Endothelial cell (in vitro differentiated cells): Measurements from ENCODE around the gene DMD. TPM values are rescaled to one million over a fixed set of nuclear protein-coding genes. Genes with fewer than 3 reads are reported as not detected.

Experiments used
- DNase-seq: peaks from one replicate; pipeline ENCODE4 v3.0.0; 2021; ENCODE audit warnings: low spot score
- H3K27ac Mint-ChIP-seq: one replicate; pipeline ENCODE4 v1.8.0; 2021; ENCODE audit warnings: mixed read lengths, inconsistent platforms; ENCODE audit not compliant: unreplicated experiment
- H3K27me3 Mint-ChIP-seq: one replicate; pipeline ENCODE4 v1.8.0; 2021; ENCODE audit warnings: mild to moderate bottlenecking, moderate library complexity, mixed read lengths, inconsistent platforms; ENCODE audit not compliant: unreplicated experiment
- H3K36me3 Mint-ChIP-seq: one replicate; pipeline ENCODE4 v1.8.0; 2021; ENCODE audit warnings: mild to moderate bottlenecking, low read depth, mixed read lengths, inconsistent platforms; ENCODE audit not compliant: unreplicated experiment
- H3K4me1 Mint-ChIP-seq: one replicate; pipeline ENCODE4 v1.8.0; 2021; ENCODE audit warnings: mild to moderate bottlenecking, mixed read lengths, inconsistent platforms; ENCODE audit not compliant: unreplicated experiment
- H3K4me3 Mint-ChIP-seq: one replicate; pipeline ENCODE4 v1.8.0; 2021; ENCODE audit warnings: mild to moderate bottlenecking, mixed read lengths, inconsistent platforms; ENCODE audit not compliant: unreplicated experiment
- H3K9me3 Mint-ChIP-seq: one replicate; pipeline ENCODE4 v1.8.0; 2021; ENCODE audit warnings: mixed read lengths, inconsistent platforms; ENCODE audit not compliant: unreplicated experiment
- CTCF ChIP-seq: fragments of 200-600 bp; sonication (generic); IDR thresholded peaks from one replicate; pipeline ENCODE4 v1.5.0; 2021; ENCODE audit warnings: antibody characterized with exemption; ENCODE audit not compliant: unreplicated experiment
- total RNA-seq: library from RNA; stranded (reverse); fragmentation: NEBNext Ultra II Directional; extraction: Animal tissue kit (Norgen Biotek cat#: 25700); gene quantifications from one replicate; pipeline ENCODE4 v1.2.1, GENCODE V29; 2021; ENCODE audit not compliant: unreplicated experiment

DMD gene
- total RNA-seq, 1 donor from 2014 or later, result 5.5 TPM

- no peak for DNase-seq
- Mint-ChIP-seq H3K27ac (no peak overlapping the region), H3K27me3 (no peaks in the 10 kb centered on the region), H3K9me3 (no peaks in the 10 kb centered on the region), H3K4me1 (no peaks in the 10 kb centered on the region), H3K4me3 (no peak overlapping the region), H3K36me3 (no peaks in the 10 kb centered on the region)
- TF ChIP-seq CTCF, result no peak
Observed at GRCh38 chrX:31931225-31931624, 1280.1 kb downstream of the DMD start.

GRCh38 chrX:31929366-31929765, 1282.0 kb downstream of the DMD start:
- DNase-seq, result no peak
- Mint-ChIP-seq H3K4me1 (no peaks in the 10 kb centered on the region), H3K9me3 (no peaks in the 10 kb centered on the region), H3K36me3 (no peaks in the 10 kb centered on the region), H3K27ac (no peak overlapping the region), H3K27me3 (no peaks in the 10 kb centered on the region), H3K4me3 (no peak overlapping the region)
- no peak for TF ChIP-seq CTCF

DNA sequence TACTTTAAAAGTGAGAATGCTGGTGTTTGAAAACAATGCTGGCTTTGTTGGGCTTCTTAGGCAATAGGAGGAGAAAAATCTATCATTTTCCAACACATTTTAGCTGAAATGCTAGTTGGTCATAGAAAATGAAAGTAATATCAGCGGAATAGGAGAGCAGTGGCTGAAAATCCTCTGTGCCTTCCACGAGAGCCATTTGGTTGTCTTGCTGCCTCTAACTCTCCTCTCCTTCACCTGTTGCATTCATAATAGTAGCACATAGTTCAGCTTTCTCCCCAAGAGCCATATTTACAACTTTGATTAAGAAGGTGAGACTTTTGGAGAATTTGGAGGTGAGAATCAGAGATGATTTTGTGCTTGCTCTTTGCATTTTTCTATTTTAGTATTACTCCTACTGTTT, 1290.1 kb downstream of the DMD start:
- H3K4me3 Mint-ChIP-seq, result no peak overlapping the region
- TF ChIP-seq CTCF, result no peak
- no peak for DNase-seq
- H3K27ac Mint-ChIP-seq, result no peak overlapping the region
- H3K27me3 Mint-ChIP-seq, result no peaks in the 10 kb centered on the region
- H3K9me3 Mint-ChIP-seq, result no peaks in the 10 kb centered on the region
- H3K4me1 Mint-ChIP-seq, result no peaks in the 10 kb centered on the region
- H3K36me3 Mint-ChIP-seq, result no peaks in the 10 kb centered on the region

GRCh38 chrX:31909850-31910572, 1301.3 kb downstream of the DMD start:
- no peaks in the 10 kb centered on the region for H3K9me3 Mint-ChIP-seq
- no peaks in the 10 kb centered on the region for H3K36me3 Mint-ChIP-seq
- H3K27me3 Mint-ChIP-seq, result no peaks in the 10 kb centered on the region
- no peak for TF ChIP-seq CTCF
- no peak overlapping the region for H3K4me3 Mint-ChIP-seq
- H3K27ac Mint-ChIP-seq, result no peak overlapping the region
- no peak for DNase-seq
- no peaks in the 10 kb centered on the region for H3K4me1 Mint-ChIP-seq

- TF ChIP-seq CTCF, result no peak
- no peak for DNase-seq
- Mint-ChIP-seq H3K9me3 (no peaks in the 10 kb centered on the region), H3K4me3 (no peak overlapping the region), H3K4me1 (peaks cover 3% of the 10 kb centered on the region), H3K27me3 (no peaks in the 10 kb centered on the region), H3K27ac (no peak overlapping the region), H3K36me3 (no peaks in the 10 kb centered on the region)
Observed at GRCh38 chrX:31894152-31894551, 1317.2 kb downstream of the DMD start.
